Heart right ventricle (tissue), 16 donors: Measurements from ENCODE around the gene PPP1R16B. TPM values are rescaled to one million over a fixed set of nuclear protein-coding genes. Genes with fewer than 3 reads are reported as not detected.
A peak's percentile ranks its signal among the peaks of the same experiment; 100 is the strongest.

Source experiments
- ATAC-seq, 8 donors: fragments of 200-7000 bp; cut with Tn5 transposase; one replicate each; pipeline ENCODE4 v1.9.1; 2020; ENCODE audit warnings: mild to moderate bottlenecking in 8 of 8, moderate library complexity in 8 of 8, moderate number of reproducible peaks in 1 of 8
- DNase-seq, 2 donors: peaks; one replicate each; pipeline ENCODE4 v3.0.0-alpha.2; 2020
- H3K27ac ChIP-seq, 10 donors: fragments of 200-600 bp; sonication (generic) in 2 of 10; one replicate each; pipeline versions ENCODE4 v1.5.0 to v1.8.0; 2020 to 2022; ENCODE audit warnings: mild to moderate bottlenecking in 3 of 10
- H3K27me3 ChIP-seq, 7 donors: fragments of 200-600 bp; one replicate each; pipeline ENCODE4 v1.8.0; 2021 to 2022; ENCODE audit warnings: mild to moderate bottlenecking in 2 of 7
- H3K36me3 ChIP-seq, 9 donors: fragments of 200-600 bp; sonication (generic) in 1 of 9; one replicate each; pipeline versions ENCODE4 v1.5.0 to v1.8.0; 2020 to 2022; ENCODE audit warnings: mild to moderate bottlenecking in 2 of 9
- H3K4me1 ChIP-seq, 9 donors: fragments of 200-600 bp; sonication (generic) in 1 of 9; one replicate each; pipeline versions ENCODE4 v1.5.0 to v1.8.0; 2020 to 2022; ENCODE audit warnings: mild to moderate bottlenecking in 4 of 9
- H3K4me3 ChIP-seq, 10 donors: fragments of 200-600 bp; sonication (generic) in 2 of 10; one replicate each; pipeline versions ENCODE4 v1.5.0 to v1.8.0; 2020 to 2022; ENCODE audit warnings: mild to moderate bottlenecking in 7 of 10, moderate library complexity in 2 of 10
- H3K9me3 ChIP-seq, 11 donors: fragments of 200-600 bp in 10 of 11; sonication (generic) in 2 of 11; one replicate each; pipeline versions ENCODE4 v1.5.0 to v1.8.0; 2013 to 2022; ENCODE audit warnings: mild to moderate bottlenecking in 2 of 11, control low read depth in 1 of 11, moderate library complexity in 1 of 11
- CTCF ChIP-seq, 9 donors: fragments of 200-600 bp; sonication (generic) in 2 of 9; IDR thresholded peaks; one replicate each; pipeline versions ENCODE4 v1.5.0 to v1.8.0; 2021 to 2022; ENCODE audit warnings: antibody characterized with exemption in 9 of 9, mild to moderate bottlenecking in 5 of 9, moderate library complexity in 1 of 9
- WGBS, 2 donors: extraction: QIAGEN DNeasy Blood & Tissue Kit; methylation state at CpG; one replicate each; pipeline ENCODE4 v1.1.7; 2013; ENCODE audit warnings: inconsistent platforms in 1 of 2; 5-methylcytosine and 5-hydroxymethylcytosine counted together
- intact Hi-C, 10 donors: fragments of 100-400 bp; cut with DNase I; formaldehyde crosslinking; loops; one replicate each; pipeline versions ENCODE4 v1.11.1 to v1.14.2; 2022
- polyA plus RNA-seq, 2 donors: library from polyadenylated mRNA; stranded (reverse); fragments of 200-250 nt; gene quantifications; one replicate each; pipeline ENCODE4 v1.2.3, GENCODE V29; 2013
- total RNA-seq, 10 donors: library from RNA; stranded (reverse); fragmentation: NEBNext Ultra II Directional in 3 of 10; extraction: Animal tissue kit (Norgen Biotek cat#: 25700) in 3 of 10; gene quantifications; one replicate each; pipeline versions ENCODE4 v1.2.1 to v1.2.4, GENCODE V29; 2021 to 2023
- donor health status: Arrhythmogenic right ventricular cardiomyopathy.
- donor health status: ischemic (EF 13 %, LVEDD 7.1; RV severe dilation, severe dysfunction).
- donor health status: healthy with polysubstance abuse.
- donor health status: DM: no; HTN: yes; CAD: no.
- donor health status: DM: no; HTN: no; CAD: no.
- donor health status: ischemic (EF 25% LVEDD 6.9; RV normal size, moderate dysfunction).
- donor health status: ischemic (EF 25% LVEDD 5.7; RV mildly dilated, moderate dysfunction).
- donor health status: healthy.
- donor health status: DM: yes; HTN: yes; CAD: no.
- donor health status: Ischemic cardiomyopathy.
- donor health status: ischemic (EF 35%, LVEDD 5.7; RV mildly dilated, moderate dysfunction).
- donor health status: nonischemic (EF 11% LVEDD 7.7; RV severe dilation, severe dysfunction).
- donor health status: DM: yes; HTN: yes; CAD: no.
- donor health status: PGD.
- donor health status: ischemic (EF 29% LVEDD 5.4; RV normal size, mild dysfunction).
- donor health status: nonischemic (EF 23%, LVEDD 6.1; RV moderate dilation, normal function).

The PPP1R16B gene
- total and polyA plus RNA-seq, 12 donors, result 2.5 to 13.8 (median 5.8) TPM

GRCh38 chr20:38870733-38871559 is 65.4 kb downstream of the PPP1R16B start:
- H3K4me3 ChIP-seq, result no peak overlapping the region
- H3K9me3 ChIP-seq, result peaks cover 0 to 5% (median 0%) of the 10 kb centered on the region in 11 donors
- H3K27ac ChIP-seq, result peak overlapping the region in 3 of 10 donors; percentile 19 to 48 (median 45)
- peaks cover 0 to 21% (median 11%) of the 10 kb centered on the region in 7 donors for H3K27me3 ChIP-seq
- intact Hi-C loops, result loop anchor here in 1 of 10 donors (10.0 kb wide), 1 partner anchor 66 kb away; the partner anchor contains the start of gene PPP1R16B
- no peaks in the 10 kb centered on the region for H3K36me3 ChIP-seq
- peaks cover 4 to 64% (median 38%) of the 10 kb centered on the region in 9 donors for H3K4me1 ChIP-seq
- 42 to 44% methylated on average over 12 of the region's 12 CpGs for WGBS, 2 donors
- no peak for TF ChIP-seq CTCF (IDR thresholded peaks at IDR 0.05)
- ATAC-seq (peak in 5 of 8 donors; percentile 21 to 56 (median 47)), DNase-seq (peak in 1 of 2 donors; percentile 16)

- Histone ChIP-seq H3K4me3 (no peak overlapping the region), H3K36me3 (no peaks in the 10 kb centered on the region), H3K4me1 (peaks cover 4 to 64% (median 38%) of the 10 kb centered on the region in 9 donors), H3K9me3 (peaks cover 0 to 5% (median 0%) of the 10 kb centered on the region in 11 donors), H3K27me3 (peaks cover 0 to 21% (median 12%) of the 10 kb centered on the region in 7 donors), H3K27ac (peak overlapping the region in 1 of 10 donors; percentile 77)
- DNase-seq, result no peak
- WGBS, 2 donors, result 47 to 49% methylated on average over 3 of the region's 3 CpGs
- no peak for TF ChIP-seq CTCF (IDR thresholded peaks at IDR 0.05)
- intact Hi-C loops, result loop anchor here in 1 of 10 donors (10.0 kb wide), 1 partner anchor 67 kb away; the partner anchor contains the start of gene PPP1R16B
- ATAC-seq, result no peak
Measured at GRCh38 chr20:38871560-38871953, 66.1 kb downstream of the PPP1R16B start.

GRCh38 chr20:38872036-38872435 is 66.5 kb downstream of the PPP1R16B start:
- Histone ChIP-seq H3K4me3 (no peak overlapping the region), H3K4me1 (peaks cover 4 to 65% (median 39%) of the 10 kb centered on the region in 9 donors), H3K27me3 (peaks cover 0 to 21% (median 14%) of the 10 kb centered on the region in 7 donors), H3K27ac (peak overlapping the region in 2 of 10 donors; percentile 11 to 77), H3K9me3 (peaks cover 0 to 5% (median 0%) of the 10 kb centered on the region in 11 donors), H3K36me3 (no peaks in the 10 kb centered on the region)
- intact Hi-C loops, result loop anchor here in 1 of 10 donors (10.0 kb wide), 1 partner anchor 67 kb away; the partner anchor contains the start of gene PPP1R16B
- WGBS, 2 donors, result 75 to 77% methylated on average over 7 of the region's 7 CpGs
- ATAC-seq (no peak), DNase-seq (no peak)
- no peak for TF ChIP-seq CTCF (IDR thresholded peaks at IDR 0.05)

GRCh38 chr20:38872491-38873049 is 67.1 kb downstream of the PPP1R16B start:
- DNase-seq (no peak), ATAC-seq (no peak)
- intact Hi-C loops, result loop anchor here in 1 of 10 donors (10.0 kb wide), 1 partner anchor 68 kb away; the partner anchor contains the start of gene PPP1R16B
- Histone ChIP-seq H3K4me3 (no peak overlapping the region), H3K4me1 (peaks cover 4 to 66% (median 39%) of the 10 kb centered on the region in 9 donors), H3K27me3 (peaks cover 0 to 21% (median 14%) of the 10 kb centered on the region in 7 donors), H3K9me3 (peaks cover 0 to 5% (median 0%) of the 10 kb centered on the region in 11 donors), H3K36me3 (no peaks in the 10 kb centered on the region), H3K27ac (peak overlapping the region in 1 of 10 donors; percentile 77)
- 84% methylated on average over 15 of the region's 15 CpGs for WGBS, 2 donors
- TF ChIP-seq CTCF (IDR thresholded peaks at IDR 0.05), result no peak
